Measurements from ENCODE around the gene FRS2. TPM values are rescaled to one million over a fixed set of nuclear protein-coding genes. Genes with fewer than 3 reads are reported as not detected.

Gene FRS2
- total and polyA plus RNA-seq, 2 of the 4 experiments (the other 2 are of a cell fraction), result 12.4 to 58.3 TPM

- POLR2A ChIA-PET (ENCODE audit: unreplicated experiment), result interaction anchor here (0.5 kb wide), 1 partner anchor 11 kb away, joined by 3 read pairs; no protein-coding TSS in a partner anchor
- Histone ChIP-seq H3K9me3 (ENCODE audit: control insufficient read depth, insufficient read depth, low read length) (no peaks in the 10 kb centered on the region), H2BK5ac (ENCODE audit: low read depth, low read length, poor library complexity, severe bottlenecking) (peak overlapping the region; percentile 62), H2BK20ac (ENCODE audit: low read depth, low read length) (no peak overlapping the region), H3K9me1 (ENCODE audit: insufficient read depth, low read length) (peaks cover 15% of the 10 kb centered on the region), H3K14ac (replicated peaks; ENCODE audit: low read depth, low read length) (no peak overlapping the region; the same call in 1 of the 2 replicates), H2AK9ac (replicated peaks; ENCODE audit: low read depth, low read length, poor library complexity) (no peak overlapping the region), H3K4me1 (ENCODE audit: control insufficient read depth, insufficient read depth, low read length) (peaks cover 4% of the 10 kb centered on the region), H3K27me3 (ENCODE audit: control insufficient read depth, insufficient read depth, low read length) (no peaks in the 10 kb centered on the region), H3K27ac (ENCODE audit: insufficient read depth, low read length) (no peak overlapping the region), H4K91ac (ENCODE audit: insufficient read depth, low read depth, low read length) (no peak overlapping the region), H3K4me3 (ENCODE audit: insufficient read depth, low read depth, low read length) (no peak overlapping the region), H2BK120ac (ENCODE audit: low read depth, low read length) (no peak overlapping the region), H4K8ac (ENCODE audit: low read depth in 2 of 2, low read length in 2 of 2) (no peak overlapping the region), H3K4me2 (ENCODE audit: low read depth, low read length) (peak overlapping the region; percentile 26; the same call in 1 of the 2 replicates), H3K4ac (ENCODE audit: low read depth, low read length) (peak overlapping the region; percentile 8; the same call in 1 of the 2 replicates), H2BK15ac (ENCODE audit: low read depth, low read length) (no peak overlapping the region), H3K79me1 (ENCODE audit: low read depth in 1 of 2, low read length in 2 of 2) (peaks cover 34 to 73% of the 10 kb centered on the region in 2 experiments), H3K56ac (ENCODE audit: extremely low read depth, insufficient read depth, low read length) (no peak overlapping the region), H3K18ac (ENCODE audit: low read depth, low read length) (no peak overlapping the region), H2AK5ac (ENCODE audit: low read depth, low read length) (no peak overlapping the region; the same call in 1 of the 2 replicates), H4K20me1 (ENCODE audit: insufficient read depth, low read length) (peaks cover 65% of the 10 kb centered on the region), H3K36me3 (ENCODE audit: control insufficient read depth, insufficient read depth, low read length) (no peaks in the 10 kb centered on the region), H3K23ac (ENCODE audit: low read depth, low read length) (no peak overlapping the region), H3K9ac (ENCODE audit: low read depth, low read length) (no peak overlapping the region), H2AFZ (replicated peaks; ENCODE audit: low read length, poor library complexity) (no peak overlapping the region), H4K5ac (ENCODE audit: low read depth, low read length) (no peak overlapping the region)
- DNase-seq, result peak; percentile 30
- dilution Hi-C loops (cut with HindIII; ENCODE audit: low sequenced_read_pairs, unreplicated experiment), result no loop called here
- TF ChIP-seq CEBPB (IDR thresholded peaks at IDR 0.05; ENCODE audit: low read depth, low read length) (0 out of 2 replicates have a peak, but pooled peaks have one; percentile 5), ELK1 (IDR thresholded peaks at IDR 0.05; ENCODE audit: borderline replicate concordance, low read depth, low read length) (no peak), USF2 (IDR thresholded peaks at IDR 0.05; ENCODE audit: low read depth, low read length) (no peak)
- no TSS peak for BruUV-seq (replicated peaks)
- ATAC-seq (ENCODE audit: low read depth), result peak; percentile 15; the same call in 1 of the 2 replicates
- intact Hi-C loops (cut with micrococcal nuclease), result no loop called here
- in situ Hi-C loops (cut with MboI; ENCODE audit: low sequenced_read_pairs), result no loop called here
- CTCF ChIA-PET, result interaction anchor here (0.5 to 0.6 kb wide), 2 partner anchors 53 to 1232 kb away, joined by 3 to 4 read pairs; no protein-coding TSS in a partner anchor
- WGBS, 2 experiments (ENCODE audit: extremely low coverage in 2 of 2, insufficient read length in 1 of 2), result no CpG with 5 or more reads among the region's 5 CpGs
Observed at GRCh38 chr12:69501154-69501895, 31.1 kb downstream of the FRS2 start.
